GM12873 (cell line): ENCODE measurements around the gene EHD3.

Experiments
- CTCF ChIP-seq: IDR thresholded peaks from 2 replicates; pipeline ENCODE4 v1.5.1; 2012; ENCODE audit warnings: low read depth, mild to moderate bottlenecking, moderate library complexity, low read length, control low read depth; ENCODE audit not compliant: insufficient read depth; ENCODE audit errors: missing control alignments

EHD3 gene

DNA sequence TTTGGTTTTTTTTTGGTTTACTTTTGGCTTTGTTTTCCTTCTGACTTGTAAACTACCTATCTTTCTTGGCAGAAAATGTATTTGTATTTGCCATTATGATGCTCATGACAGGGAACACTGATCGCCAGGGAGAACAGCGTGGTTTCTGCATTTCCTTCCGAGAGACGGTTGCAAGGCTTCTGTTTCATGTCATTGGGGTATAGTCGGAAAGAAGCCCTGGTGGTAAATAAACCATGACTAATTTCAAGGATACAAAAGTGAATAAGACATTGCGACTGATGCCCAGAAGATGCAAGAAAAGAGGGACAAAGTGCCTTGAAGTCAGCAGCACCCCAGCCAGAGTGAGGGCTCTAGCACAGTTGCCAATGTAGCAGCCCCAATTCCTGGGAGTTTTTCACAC is 12.4 kb upstream of the EHD3 start:
- no peak for TF ChIP-seq CTCF

- no peak for TF ChIP-seq CTCF
Observed at GRCh38 chr2:31222071-31222470, 11.9 kb upstream of the EHD3 start.

DNA sequence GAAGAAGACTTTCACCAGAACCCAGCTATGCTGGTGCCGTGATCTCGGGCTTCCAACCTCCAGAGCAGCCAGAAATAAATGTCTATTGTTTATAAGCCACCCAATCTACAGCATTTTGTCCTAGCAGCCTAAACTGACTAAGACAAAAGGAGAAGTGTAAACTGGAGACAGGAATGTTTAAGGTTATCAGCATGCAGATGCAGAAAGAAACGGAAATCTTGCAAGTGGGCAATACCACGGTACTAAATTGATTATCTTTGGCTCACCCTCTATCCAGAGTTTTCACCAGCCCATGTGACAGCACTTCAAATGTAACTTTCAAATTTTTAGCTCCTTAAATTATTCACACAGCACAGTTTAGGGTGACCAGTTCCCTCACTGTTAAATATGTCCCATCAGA is 10.9 kb upstream of the EHD3 start:
- no peak for TF ChIP-seq CTCF

DNA sequence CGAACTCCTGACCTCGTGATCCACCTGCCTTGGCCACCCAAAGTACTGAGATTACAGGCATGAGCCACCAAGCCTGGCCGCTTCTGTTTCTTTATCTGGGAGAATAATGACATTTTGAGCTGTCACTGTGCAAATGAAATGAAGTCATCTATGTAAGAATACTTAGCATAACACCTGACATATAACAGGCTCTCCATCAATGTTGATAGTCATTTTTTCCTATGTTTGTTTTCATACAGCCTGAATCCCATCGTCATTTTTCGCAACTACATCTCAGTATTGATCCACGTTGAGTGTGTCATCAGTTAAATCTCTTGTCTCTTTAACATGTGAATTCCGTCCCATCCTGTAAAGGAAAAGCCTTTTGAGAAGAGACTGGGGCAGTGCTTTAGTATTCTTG is 10.2 kb upstream of the EHD3 start:
- no peak for TF ChIP-seq CTCF

DNA sequence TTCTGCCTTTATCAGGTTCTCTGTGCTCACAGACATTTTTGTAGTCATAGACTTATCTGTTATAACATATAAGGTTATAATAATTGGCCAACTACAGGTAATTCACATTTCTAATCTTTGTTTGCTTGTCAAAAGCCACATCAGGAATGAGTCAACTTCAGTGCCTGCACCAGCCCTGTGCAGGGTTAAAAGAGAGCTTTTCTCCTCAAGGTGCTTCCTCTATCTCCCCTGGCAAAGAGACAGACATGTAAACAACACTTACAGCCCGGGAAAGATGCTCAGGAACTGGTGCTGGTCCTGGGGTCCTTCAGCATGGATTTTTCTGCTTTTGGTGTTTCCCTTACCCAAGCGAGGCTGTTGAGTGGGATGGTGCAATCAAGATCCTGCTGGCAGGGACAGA is 7.7 kb upstream of the EHD3 start:
- no peak for TF ChIP-seq CTCF

GRCh38 chr2:31227110-31227509 is 6.8 kb upstream of the EHD3 start:
- no peak for TF ChIP-seq CTCF

DNA sequence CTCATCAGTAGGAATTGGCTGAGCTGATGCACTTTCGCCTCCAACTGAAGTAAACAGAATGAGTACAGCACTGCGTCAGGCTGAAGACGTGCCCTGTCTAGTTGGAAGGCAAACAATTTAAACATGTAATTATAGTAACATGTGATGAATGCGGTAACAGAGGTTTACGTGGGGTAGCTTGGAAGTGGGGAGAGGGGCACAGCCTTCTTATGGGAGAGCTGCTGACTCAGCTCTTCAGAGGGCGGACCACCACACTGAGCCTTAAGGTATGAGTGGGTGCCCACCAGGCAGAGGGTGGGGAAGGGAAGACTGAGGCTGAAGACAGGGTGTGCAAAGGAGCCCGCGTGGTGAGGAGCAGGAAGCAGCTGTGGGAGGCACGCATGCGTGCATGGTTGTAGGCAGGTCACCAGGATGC is 6.2 kb upstream of the EHD3 start:
- TF ChIP-seq CTCF = no peak

- TF ChIP-seq CTCF = no peak
Observed at GRCh38 chr2:31228717-31229116, 5.2 kb upstream of the EHD3 start.
